Calu3 (cell line): Measurements from ENCODE around the gene MAP6. TPM values are rescaled to one million over a fixed set of nuclear protein-coding genes. Genes with fewer than 3 reads are reported as not detected.

Source experiments
- BruUV-seq: library from RNA; stranded (reverse); fragments of 400-500 nt; replicated peaks from 2 replicates; lab custom pipeline; 2021; lab: Mats Ljungman, UMichigan
- CTCF ChIA-PET: fragments of 300-600 bp; sonication (Branson Sonifier 250); formaldehyde crosslinking; loops from one replicate; lab custom pipeline; 2022; ENCODE audit warnings: antibody characterized with exemption; lab: Charles Lee
- DNase-seq: peaks from one replicate; pipeline ENCODE4 v3.0.0; 2022
- H3K27ac Mint-ChIP-seq: one replicate; pipeline ENCODE4 v1.8.0; 2022; ENCODE audit warnings: mixed read lengths; ENCODE audit not compliant: unreplicated experiment
- H3K27me3 Mint-ChIP-seq: one replicate; pipeline ENCODE4 v1.8.0; 2022; ENCODE audit warnings: mixed read lengths; ENCODE audit not compliant: unreplicated experiment
- H3K36me3 Mint-ChIP-seq: one replicate; pipeline ENCODE4 v1.8.0; 2022; ENCODE audit warnings: mild to moderate bottlenecking, moderate library complexity, mixed read lengths; ENCODE audit not compliant: insufficient read depth, unreplicated experiment
- H3K4me1 Mint-ChIP-seq: one replicate; pipeline ENCODE4 v1.8.0; 2022; ENCODE audit warnings: mild to moderate bottlenecking, low read depth, mixed read lengths; ENCODE audit not compliant: unreplicated experiment
- H3K4me3 Mint-ChIP-seq: one replicate; pipeline ENCODE4 v1.8.0; 2022; ENCODE audit warnings: mild to moderate bottlenecking, low read depth, moderate library complexity, mixed read lengths; ENCODE audit not compliant: unreplicated experiment
- H3K9me3 Mint-ChIP-seq: one replicate; pipeline ENCODE4 v1.8.0; 2022; ENCODE audit warnings: low read depth, mixed read lengths; ENCODE audit not compliant: unreplicated experiment
- CTCF ChIP-seq: fragments of 200-600 bp; IDR thresholded peaks from one replicate; pipeline ENCODE4 v1.8.0; 2022; ENCODE audit warnings: antibody characterized with exemption; ENCODE audit not compliant: unreplicated experiment
- intact Hi-C: fragments of 100-400 bp; cut with micrococcal nuclease; formaldehyde crosslinking; loops from one replicate; pipeline ENCODE4 v1.10.0; 2022; ENCODE audit not compliant: unreplicated experiment
- total RNA-seq: library from RNA; stranded (reverse); gene quantifications from 2 replicates; pipeline ENCODE4 v1.2.3, GENCODE V29; 2022

MAP6 gene
- total RNA-seq, 1 experiment from 2014 or later: not detected

GRCh38 chr11:75557666-75558494 is 111.0 kb downstream of the MAP6 start:
- no peak for TF ChIP-seq CTCF
- intact Hi-C loops: no loop called here
- H3K27me3 Mint-ChIP-seq: no peaks in the 10 kb centered on the region
- no peaks in the 10 kb centered on the region for H3K9me3 Mint-ChIP-seq
- no peak overlapping the region for H3K27ac Mint-ChIP-seq
- DNase-seq: no peak
- H3K4me1 Mint-ChIP-seq: peaks cover 7% of the 10 kb centered on the region
- H3K4me3 Mint-ChIP-seq: no peak overlapping the region
- CTCF ChIA-PET: no interaction called here
- H3K36me3 Mint-ChIP-seq: peaks cover 15% of the 10 kb centered on the region
- BruUV-seq: no TSS peak

GRCh38 chr11:75556275-75556674 is 112.6 kb downstream of the MAP6 start:
- TF ChIP-seq CTCF: no peak
- no peaks in the 10 kb centered on the region for H3K9me3 Mint-ChIP-seq
- BruUV-seq: no TSS peak
- CTCF ChIA-PET: no interaction called here
- no peak for DNase-seq
- no peak overlapping the region for H3K4me3 Mint-ChIP-seq
- H3K36me3 Mint-ChIP-seq: no peaks in the 10 kb centered on the region
- intact Hi-C loops: no loop called here
- H3K27me3 Mint-ChIP-seq: no peaks in the 10 kb centered on the region
- peaks cover 7% of the 10 kb centered on the region for H3K4me1 Mint-ChIP-seq
- H3K27ac Mint-ChIP-seq: no peak overlapping the region

- no TSS peak for BruUV-seq
- Mint-ChIP-seq H3K27ac (no peak overlapping the region), H3K4me3 (no peak overlapping the region), H3K36me3 (no peaks in the 10 kb centered on the region), H3K4me1 (peaks cover 7% of the 10 kb centered on the region), H3K27me3 (no peaks in the 10 kb centered on the region), H3K9me3 (no peaks in the 10 kb centered on the region)
- intact Hi-C loops: no loop called here
- no peak for DNase-seq
- CTCF ChIA-PET: no interaction called here
- no peak for TF ChIP-seq CTCF
Observed at GRCh38 chr11:75555079-75555811, 113.6 kb downstream of the MAP6 start.

- H3K36me3 Mint-ChIP-seq: no peaks in the 10 kb centered on the region
- H3K4me1 Mint-ChIP-seq: peaks cover 5% of the 10 kb centered on the region
- H3K27ac Mint-ChIP-seq: no peak overlapping the region
- H3K9me3 Mint-ChIP-seq: no peaks in the 10 kb centered on the region
- H3K27me3 Mint-ChIP-seq: peaks cover 4% of the 10 kb centered on the region
- CTCF ChIA-PET: no interaction called here
- TF ChIP-seq CTCF: no peak
- BruUV-seq: no TSS peak
- intact Hi-C loops: no loop called here
- no peak for DNase-seq
- H3K4me3 Mint-ChIP-seq: no peak overlapping the region
Observed at GRCh38 chr11:75554258-75555022, 114.4 kb downstream of the MAP6 start.
